Breast epithelium (tissue), 3 donors: ENCODE data around the gene SH3BP1.

Source experiments
- POLR2A ChIP-seq: fragments of 450-650 bp; IDR thresholded peaks from one replicate; pipeline ENCODE4 v1.6.1; 2016; ENCODE audit warnings: antibody characterized with exemption, mild to moderate bottlenecking, moderate library complexity
- POLR2AphosphoS5 ChIP-seq, 3 donors: sonication (generic); formaldehyde crosslinking; IDR thresholded peaks; one replicate each; pipeline ENCODE4 v1.6.1; 2017; ENCODE audit warnings: antibody characterized with exemption in 3 of 3
- TF ChIP-seq, protein P1 (sequence below), 3 donors: fragments of 450-650 bp; IDR thresholded peaks; one replicate each; pipeline ENCODE4 v1.5.1; 2016 to 2017; ENCODE audit warnings: antibody characterized with exemption in 3 of 3, mild to moderate bottlenecking in 3 of 3, moderate library complexity in 3 of 3

DNA sequence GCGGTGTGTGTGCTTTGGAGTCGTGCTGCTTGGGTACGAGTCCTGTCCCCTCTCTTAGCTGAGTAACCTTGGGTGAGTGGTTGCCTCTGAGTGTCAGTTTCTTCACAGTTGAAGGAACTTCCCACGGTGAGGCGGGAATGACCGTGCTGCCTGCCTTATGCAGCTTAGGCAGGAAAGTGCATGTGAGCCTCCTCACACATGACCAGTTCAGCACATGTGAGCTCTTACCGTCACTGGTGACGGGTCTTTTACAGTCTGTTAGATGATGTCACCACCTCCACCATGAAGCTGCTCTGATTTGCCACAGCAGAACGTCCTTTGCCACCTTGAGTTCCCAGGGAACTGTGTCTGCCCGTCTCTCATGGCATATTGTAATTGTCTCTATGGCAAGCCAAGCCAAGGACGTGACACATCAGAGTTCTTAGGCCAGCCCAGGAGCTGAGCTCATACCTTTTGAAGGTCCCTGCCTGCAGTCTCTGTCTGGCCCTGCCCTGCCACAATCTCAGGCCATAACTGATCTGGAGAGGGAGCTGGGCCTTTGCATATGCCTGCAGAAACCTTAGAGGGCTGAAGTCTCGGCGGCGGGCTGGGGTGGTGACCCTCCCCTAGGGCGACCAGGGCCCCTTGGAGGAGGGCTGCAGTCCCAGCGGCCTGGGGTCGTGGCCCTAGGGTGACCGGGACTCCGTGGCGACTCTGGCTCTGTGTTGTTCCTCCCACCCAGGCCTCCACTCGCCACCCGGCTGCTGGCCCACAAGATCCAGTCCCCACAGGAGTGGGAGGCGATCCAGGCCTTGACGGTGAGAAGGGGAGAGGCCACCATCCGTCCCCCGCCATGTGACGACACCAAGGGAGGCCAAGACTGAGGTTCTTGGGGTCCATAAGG, 23.0 kb upstream of the SH3BP1 start:
- TF ChIP-seq, protein P1, sequence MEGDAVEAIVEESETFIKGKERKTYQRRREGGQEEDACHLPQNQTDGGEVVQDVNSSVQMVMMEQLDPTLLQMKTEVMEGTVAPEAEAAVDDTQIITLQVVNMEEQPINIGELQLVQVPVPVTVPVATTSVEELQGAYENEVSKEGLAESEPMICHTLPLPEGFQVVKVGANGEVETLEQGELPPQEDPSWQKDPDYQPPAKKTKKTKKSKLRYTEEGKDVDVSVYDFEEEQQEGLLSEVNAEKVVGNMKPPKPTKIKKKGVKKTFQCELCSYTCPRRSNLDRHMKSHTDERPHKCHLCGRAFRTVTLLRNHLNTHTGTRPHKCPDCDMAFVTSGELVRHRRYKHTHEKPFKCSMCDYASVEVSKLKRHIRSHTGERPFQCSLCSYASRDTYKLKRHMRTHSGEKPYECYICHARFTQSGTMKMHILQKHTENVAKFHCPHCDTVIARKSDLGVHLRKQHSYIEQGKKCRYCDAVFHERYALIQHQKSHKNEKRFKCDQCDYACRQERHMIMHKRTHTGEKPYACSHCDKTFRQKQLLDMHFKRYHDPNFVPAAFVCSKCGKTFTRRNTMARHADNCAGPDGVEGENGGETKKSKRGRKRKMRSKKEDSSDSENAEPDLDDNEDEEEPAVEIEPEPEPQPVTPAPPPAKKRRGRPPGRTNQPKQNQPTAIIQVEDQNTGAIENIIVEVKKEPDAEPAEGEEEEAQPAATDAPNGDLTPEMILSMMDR (IDR thresholded peaks at IDR 0.05) = no peak
- TF ChIP-seq POLR2AphosphoS5 (IDR thresholded peaks at IDR 0.05) (no peak), POLR2A (no peak)
